Activated naive CD4-positive, alpha-beta T cell treated with anti-CD3 and anti-CD28 coated beads, Interleukin-2, amount 50 U/mL, for 72 hours (primary cell): ENCODE data around the gene NAT9. TPM values are rescaled to one million over a fixed set of nuclear protein-coding genes. Genes with fewer than 3 reads are reported as not detected.

Source experiments
- ATAC-seq, 2 donors: fragments of 150-1000 bp; cut with Tn5 transposase; 2 replicates each; pipeline ENCODE4 v1.10.0; 2021; ENCODE audit warnings: mild to moderate bottlenecking in 2 of 2, moderate library complexity in 2 of 2
- DNase-seq, 2 donors: peaks; one replicate each; pipeline ENCODE4 v3.0.0; 2021 to 2022; ENCODE audit warnings: low spot score in 2 of 2
- H3K27ac Mint-ChIP-seq, 2 donors: one replicate each; pipeline ENCODE4 v1.8.0; 2022; ENCODE audit warnings: mild to moderate bottlenecking in 2 of 2, mixed read lengths in 2 of 2
- H3K36me3 Mint-ChIP-seq, 2 donors: one replicate each; pipeline ENCODE4 v1.8.0; 2022; ENCODE audit warnings: mixed read lengths in 2 of 2
- H3K9me3 Mint-ChIP-seq, 2 donors: one replicate each; pipeline ENCODE4 v1.8.0; 2022; ENCODE audit warnings: mixed read lengths in 2 of 2
- total RNA-seq, 2 donors: library from RNA; stranded (reverse); gene quantifications; one replicate each; pipeline ENCODE4 v1.2.3, GENCODE V29; 2022

The NAT9 gene
- total RNA-seq, 2 donors from 2014 or later: 38.2 to 57.2 TPM

- peaks cover 5 to 10% of the 10 kb centered on the region in 2 donors for H3K36me3 Mint-ChIP-seq
- H3K27ac Mint-ChIP-seq: peak overlapping the region in 1 of 2 donors; percentile 61
- no peaks in the 10 kb centered on the region for H3K9me3 Mint-ChIP-seq
- ATAC-seq (no peak), DNase-seq (no peak)
Observed at GRCh38 chr17:74790161-74791058, 14.3 kb upstream of the NAT9 start.

DNA sequence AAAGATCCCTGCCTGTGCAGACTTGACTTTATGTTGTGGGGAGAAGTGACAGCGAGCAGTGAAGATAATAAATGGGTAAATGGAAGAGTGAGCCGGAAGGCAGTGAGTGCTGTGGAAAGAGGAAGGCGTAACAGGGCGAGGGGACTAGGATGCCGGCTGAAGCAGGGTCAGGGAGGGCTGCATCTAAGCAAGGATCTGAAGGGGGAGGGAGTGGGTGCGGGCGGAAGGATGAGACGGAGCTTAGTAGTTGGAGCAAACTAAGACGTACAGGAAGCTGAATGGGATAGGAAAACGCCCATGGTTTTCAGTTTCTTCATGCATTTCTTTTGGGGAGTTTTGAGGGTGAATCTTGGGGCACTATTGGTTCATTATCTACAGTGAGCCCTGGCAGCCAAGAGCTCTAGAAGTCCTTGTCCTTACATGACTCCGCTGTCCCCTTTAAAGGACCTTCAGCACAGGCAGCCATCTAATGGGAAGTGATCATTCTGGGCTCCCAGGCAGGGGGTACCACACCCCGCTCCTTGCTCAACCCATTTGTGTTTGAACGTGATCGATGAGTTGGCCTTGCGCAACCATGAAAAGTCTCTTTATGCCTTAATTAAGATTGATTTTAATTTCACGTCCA, 10.4 kb upstream of the NAT9 start:
- ATAC-seq (peak in 1 of 2 donors; percentile 7), DNase-seq (no peak)
- Mint-ChIP-seq H3K9me3 (no peaks in the 10 kb centered on the region), H3K36me3 (peaks cover 5 to 10% of the 10 kb centered on the region in 2 donors), H3K27ac (peak overlapping the region; percentile 76 to 82)

DNA sequence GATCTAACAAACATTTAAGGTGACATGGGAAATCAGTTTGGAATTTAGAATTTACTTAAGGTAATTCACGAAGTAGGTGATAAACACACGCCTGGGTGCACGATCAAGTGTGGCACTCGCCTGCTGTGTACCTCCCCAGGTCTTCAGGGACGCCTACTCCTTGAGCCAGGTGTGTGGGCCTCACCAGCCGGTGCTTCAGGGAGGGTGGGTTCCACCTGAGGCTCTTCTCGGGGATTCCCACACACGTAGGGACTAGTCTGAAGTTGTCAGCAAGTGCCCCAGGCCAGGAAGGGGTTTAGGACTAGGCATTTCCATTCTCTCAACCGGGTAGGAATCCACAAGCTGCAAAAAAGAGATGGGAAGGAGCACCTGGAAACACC, 9.8 kb upstream of the NAT9 start:
- ATAC-seq: no peak
- Mint-ChIP-seq H3K36me3 (peaks cover 5 to 10% of the 10 kb centered on the region in 2 donors), H3K27ac (peak overlapping the region; percentile 34 to 76), H3K9me3 (no peaks in the 10 kb centered on the region)
- DNase-seq: no peak

- Mint-ChIP-seq H3K9me3 (no peaks in the 10 kb centered on the region), H3K27ac (peak overlapping the region in 1 of 2 donors; percentile 76), H3K36me3 (peaks cover 5 to 6% of the 10 kb centered on the region in 2 donors)
- peak in 1 of 2 donors; percentile 32 for DNase-seq
- ATAC-seq: peak; percentile 84 to 86
Observed at GRCh38 chr17:74785096-74785980, 9.2 kb upstream of the NAT9 start.

DNA sequence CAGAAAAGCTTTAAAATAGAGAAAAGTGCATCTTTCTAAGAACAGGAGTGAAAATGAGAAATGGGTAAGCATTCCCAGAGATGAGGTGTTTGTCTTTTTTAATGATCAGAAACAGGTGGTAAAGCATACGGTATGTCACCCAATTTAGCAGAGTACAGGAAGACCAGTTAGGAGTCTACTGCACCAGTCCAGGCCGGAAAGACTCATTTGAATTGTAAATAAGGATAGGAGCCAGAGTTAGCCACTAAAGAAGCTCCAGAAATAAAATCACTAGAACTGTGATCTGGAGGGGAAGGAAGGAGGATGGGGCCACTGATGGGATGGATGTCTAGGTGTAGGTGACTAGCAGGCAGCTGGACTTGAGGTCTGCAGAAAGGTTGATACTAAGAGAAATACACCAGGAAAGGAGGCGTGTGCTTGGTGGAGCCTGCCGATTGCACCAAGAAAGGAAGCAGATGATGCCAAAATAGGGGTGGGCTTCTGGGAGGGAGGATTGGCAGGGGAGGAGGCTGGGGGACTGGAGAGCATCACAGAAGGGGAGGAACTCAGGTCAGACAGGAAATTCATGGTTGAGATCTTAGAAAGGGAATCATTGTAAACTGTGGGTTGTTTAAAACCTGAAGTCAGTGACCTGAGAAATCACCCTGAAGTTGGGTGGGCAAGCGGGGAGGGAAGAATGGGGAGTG, 8.1 kb upstream of the NAT9 start:
- H3K36me3 Mint-ChIP-seq: peaks cover 0 to 5% of the 10 kb centered on the region in 2 donors
- DNase-seq: no peak
- H3K9me3 Mint-ChIP-seq: no peaks in the 10 kb centered on the region
- H3K27ac Mint-ChIP-seq: no peak overlapping the region
- no peak for ATAC-seq

DNA sequence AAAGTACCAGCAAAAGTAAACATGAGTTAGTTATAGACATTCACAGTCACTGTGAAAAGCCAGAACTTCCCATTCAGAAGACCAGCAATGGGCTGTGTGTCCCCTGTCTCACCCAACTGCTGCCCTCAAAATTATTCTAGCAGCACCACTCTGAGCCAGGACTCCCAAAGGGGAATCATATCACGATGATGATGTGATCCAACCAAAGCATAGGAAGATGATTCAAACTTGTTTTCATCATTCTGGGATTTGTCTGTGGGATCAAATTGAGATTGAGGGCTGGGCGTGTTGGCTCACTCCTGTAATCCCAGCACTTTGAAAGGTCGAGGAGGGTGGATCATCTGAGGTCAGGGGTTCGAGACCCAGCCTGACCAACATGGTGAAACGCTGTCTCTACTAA, 6.4 kb upstream of the NAT9 start:
- Mint-ChIP-seq H3K9me3 (no peaks in the 10 kb centered on the region), H3K36me3 (no peaks in the 10 kb centered on the region), H3K27ac (peak overlapping the region in 1 of 2 donors; percentile 74)

GRCh38 chr17:74780443-74781238, 4.5 kb upstream of the NAT9 start:
- H3K27ac Mint-ChIP-seq: peak overlapping the region; percentile 82 to 93
- no peak for DNase-seq
- H3K36me3 Mint-ChIP-seq: peaks cover 7% of the 10 kb centered on the region in 2 donors
- no peaks in the 10 kb centered on the region for H3K9me3 Mint-ChIP-seq
- no peak for ATAC-seq

More for the DNA sequence above, 6.4 kb upstream of the NAT9 start:
- no peak for ATAC-seq
- no peak for DNase-seq

GRCh38 chr17:74779948-74780400, 3.8 kb upstream of the NAT9 start:
- peak; percentile 73 to 76 for ATAC-seq
- Mint-ChIP-seq H3K36me3 (peaks cover 10% of the 10 kb centered on the region in 2 donors), H3K9me3 (no peaks in the 10 kb centered on the region), H3K27ac (peak overlapping the region; percentile 82 to 93)
- DNase-seq: peak; percentile 58 to 68

DNA sequence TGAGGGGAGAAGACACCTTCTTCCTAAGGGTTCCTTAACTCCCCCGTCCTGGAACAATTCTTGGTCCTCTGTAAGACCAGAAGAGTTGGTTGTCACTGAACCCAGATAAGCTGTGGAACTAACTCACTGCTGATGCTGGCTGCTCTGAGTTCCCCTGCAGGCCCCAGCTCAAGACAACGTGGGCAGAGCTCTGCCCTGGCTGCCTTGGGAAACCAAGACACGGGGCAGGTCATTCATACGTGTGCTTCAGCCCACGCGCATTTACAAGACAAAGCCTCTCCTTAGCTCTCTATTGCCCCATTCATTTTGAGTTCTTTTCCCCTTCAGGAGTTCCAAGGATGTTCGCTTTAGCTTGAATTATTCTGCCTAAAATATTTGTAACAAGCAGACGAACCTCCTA, 3.4 kb upstream of the NAT9 start:
- H3K36me3 Mint-ChIP-seq: peaks cover 10% of the 10 kb centered on the region in 2 donors
- H3K9me3 Mint-ChIP-seq: no peaks in the 10 kb centered on the region
- peak; percentile 2 to 6 for ATAC-seq
- DNase-seq: no peak
- H3K27ac Mint-ChIP-seq: peak overlapping the region; percentile 82 to 93

- ATAC-seq: no peak
- Mint-ChIP-seq H3K9me3 (no peaks in the 10 kb centered on the region), H3K36me3 (peaks cover 10 to 13% of the 10 kb centered on the region in 2 donors), H3K27ac (peak overlapping the region in 1 of 2 donors; percentile 82)
- no peak for DNase-seq
Observed at GRCh38 chr17:74778960-74779359, 2.8 kb upstream of the NAT9 start.

- no peaks in the 10 kb centered on the region for H3K9me3 Mint-ChIP-seq
- DNase-seq (no peak), ATAC-seq (no peak)
- no peak overlapping the region for H3K27ac Mint-ChIP-seq
- peaks cover 10 to 16% of the 10 kb centered on the region in 2 donors for H3K36me3 Mint-ChIP-seq
Observed at GRCh38 chr17:74777901-74778515, 1.9 kb upstream of the NAT9 start.

DNA sequence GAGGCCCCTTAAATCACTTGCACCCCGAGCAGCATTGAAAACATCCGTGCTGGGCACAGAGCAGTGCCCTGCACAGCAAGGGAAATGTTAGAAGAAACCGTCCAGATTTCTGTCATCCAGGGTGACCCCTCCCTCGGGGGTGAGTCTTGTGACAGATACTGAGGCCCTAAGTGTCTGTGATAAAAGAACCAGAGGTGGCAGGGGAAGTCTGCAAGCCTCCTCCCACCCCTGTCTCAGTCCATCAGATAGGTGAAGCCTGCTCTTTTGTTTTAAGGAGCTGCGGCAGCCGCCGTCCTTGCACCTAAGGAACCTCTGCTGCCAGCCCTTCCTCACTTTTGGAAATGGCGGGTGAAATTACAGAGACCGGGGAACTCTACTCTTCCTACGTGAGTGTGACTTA, 845 bp upstream of the NAT9 start:
- peak overlapping the region in 1 of 2 donors; percentile 94 for H3K27ac Mint-ChIP-seq
- no peak for ATAC-seq
- no peak for DNase-seq
- peaks cover 10 to 27% of the 10 kb centered on the region in 2 donors for H3K36me3 Mint-ChIP-seq
- H3K9me3 Mint-ChIP-seq: no peaks in the 10 kb centered on the region

DNA sequence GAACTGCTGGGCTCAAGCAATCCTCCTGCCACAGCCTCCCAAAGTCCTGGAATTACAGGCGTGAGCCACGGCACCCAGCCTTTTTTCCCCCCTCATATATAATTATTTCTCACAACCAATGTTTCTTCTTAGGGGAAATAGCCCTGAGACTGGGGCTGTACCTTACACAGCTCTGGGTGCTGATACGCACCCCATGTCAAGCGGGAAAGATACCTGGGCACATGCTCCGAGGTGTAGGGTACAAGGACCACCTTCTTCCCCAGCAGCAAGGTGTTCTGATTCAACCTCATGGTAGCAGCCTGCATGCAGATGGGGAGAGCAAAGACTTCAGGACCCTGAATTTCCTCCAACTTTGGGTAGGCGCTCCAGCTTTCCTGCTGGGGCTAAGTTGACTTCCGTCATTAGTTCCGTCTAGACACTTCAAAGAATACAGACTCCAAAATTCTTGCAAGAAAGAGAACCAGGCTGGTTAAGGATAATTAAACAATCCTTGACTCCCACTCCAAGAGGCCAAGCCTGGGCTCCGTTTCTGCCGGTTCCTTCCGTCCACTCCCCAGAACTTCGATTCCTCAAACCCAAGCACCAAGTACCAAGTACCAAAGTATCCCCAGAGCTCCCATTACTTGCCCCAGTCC, 619 bp downstream of the NAT9 start:
- Mint-ChIP-seq H3K9me3 (no peaks in the 10 kb centered on the region), H3K27ac (peak overlapping the region; percentile 94 to 99), H3K36me3 (peaks cover 10 to 27% of the 10 kb centered on the region in 2 donors)
- no peak for DNase-seq
- ATAC-seq: no peak

DNA sequence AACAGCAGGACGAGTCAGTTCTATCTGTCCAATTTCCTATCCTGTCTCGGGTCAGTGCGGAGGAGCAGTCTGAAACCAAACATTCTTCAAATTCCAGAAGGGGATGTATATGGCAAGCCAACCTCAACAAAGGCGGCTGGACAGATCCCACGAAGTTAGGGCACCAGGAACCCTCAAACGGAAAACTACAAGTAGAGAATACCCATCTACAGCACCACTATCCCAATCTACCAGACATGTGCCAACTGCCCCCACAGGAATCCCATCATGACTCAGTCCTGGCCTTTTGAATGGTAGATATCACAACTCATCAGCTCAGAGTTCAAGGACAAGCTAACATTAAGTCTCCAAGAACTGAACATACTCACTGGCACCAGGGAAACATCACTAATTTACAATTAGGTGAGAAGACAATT, 2.3 kb downstream of the NAT9 start:
- no peak for ATAC-seq
- H3K9me3 Mint-ChIP-seq: no peaks in the 10 kb centered on the region
- H3K27ac Mint-ChIP-seq: peak overlapping the region; percentile 70 to 83
- no peak for DNase-seq
- peaks cover 10 to 29% of the 10 kb centered on the region in 2 donors for H3K36me3 Mint-ChIP-seq
